ENCODE measurements around the gene BOC.

DNA sequence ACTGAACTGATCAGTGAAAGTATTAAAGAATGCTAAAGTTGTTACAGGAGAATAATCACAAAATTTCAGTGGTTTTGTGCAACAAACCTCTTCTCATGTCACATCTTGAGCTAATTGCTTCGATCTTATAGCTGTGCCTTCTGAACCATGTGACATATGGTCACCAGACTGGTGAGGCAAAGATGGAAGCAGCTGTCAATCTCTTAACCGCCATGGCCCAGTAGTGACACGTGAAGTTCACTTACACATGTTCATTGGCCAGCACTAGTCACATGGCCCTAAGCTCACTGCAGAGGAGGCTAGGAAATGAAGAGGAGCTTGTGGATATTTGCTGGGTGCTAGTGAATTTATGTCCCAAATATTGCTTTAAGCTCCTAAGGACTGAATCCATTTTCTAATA, 32.5 kb downstream of the BOC start:
- TF ChIP-seq, protein P1, sequence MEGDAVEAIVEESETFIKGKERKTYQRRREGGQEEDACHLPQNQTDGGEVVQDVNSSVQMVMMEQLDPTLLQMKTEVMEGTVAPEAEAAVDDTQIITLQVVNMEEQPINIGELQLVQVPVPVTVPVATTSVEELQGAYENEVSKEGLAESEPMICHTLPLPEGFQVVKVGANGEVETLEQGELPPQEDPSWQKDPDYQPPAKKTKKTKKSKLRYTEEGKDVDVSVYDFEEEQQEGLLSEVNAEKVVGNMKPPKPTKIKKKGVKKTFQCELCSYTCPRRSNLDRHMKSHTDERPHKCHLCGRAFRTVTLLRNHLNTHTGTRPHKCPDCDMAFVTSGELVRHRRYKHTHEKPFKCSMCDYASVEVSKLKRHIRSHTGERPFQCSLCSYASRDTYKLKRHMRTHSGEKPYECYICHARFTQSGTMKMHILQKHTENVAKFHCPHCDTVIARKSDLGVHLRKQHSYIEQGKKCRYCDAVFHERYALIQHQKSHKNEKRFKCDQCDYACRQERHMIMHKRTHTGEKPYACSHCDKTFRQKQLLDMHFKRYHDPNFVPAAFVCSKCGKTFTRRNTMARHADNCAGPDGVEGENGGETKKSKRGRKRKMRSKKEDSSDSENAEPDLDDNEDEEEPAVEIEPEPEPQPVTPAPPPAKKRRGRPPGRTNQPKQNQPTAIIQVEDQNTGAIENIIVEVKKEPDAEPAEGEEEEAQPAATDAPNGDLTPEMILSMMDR (IDR thresholded peaks at IDR 0.05; ENCODE audit: borderline replicate concordance, extremely low read depth, low read length, poor library complexity, severe bottlenecking), result no peak
- no peak for TF ChIP-seq EZH2 (IDR thresholded peaks at IDR 0.05; ENCODE audit: borderline replicate concordance, low read depth, low read length, severe bottlenecking)
